Inferior parietal cortex (tissue), 1 donor: Measurements from ENCODE around the gene TXNL4A.

ENCODE experiments used
- DNase-seq: peaks from one replicate; pipeline ENCODE4 v3.0.0-alpha.2; 2016; ENCODE audit errors: extremely low spot score

Gene TXNL4A

DNA sequence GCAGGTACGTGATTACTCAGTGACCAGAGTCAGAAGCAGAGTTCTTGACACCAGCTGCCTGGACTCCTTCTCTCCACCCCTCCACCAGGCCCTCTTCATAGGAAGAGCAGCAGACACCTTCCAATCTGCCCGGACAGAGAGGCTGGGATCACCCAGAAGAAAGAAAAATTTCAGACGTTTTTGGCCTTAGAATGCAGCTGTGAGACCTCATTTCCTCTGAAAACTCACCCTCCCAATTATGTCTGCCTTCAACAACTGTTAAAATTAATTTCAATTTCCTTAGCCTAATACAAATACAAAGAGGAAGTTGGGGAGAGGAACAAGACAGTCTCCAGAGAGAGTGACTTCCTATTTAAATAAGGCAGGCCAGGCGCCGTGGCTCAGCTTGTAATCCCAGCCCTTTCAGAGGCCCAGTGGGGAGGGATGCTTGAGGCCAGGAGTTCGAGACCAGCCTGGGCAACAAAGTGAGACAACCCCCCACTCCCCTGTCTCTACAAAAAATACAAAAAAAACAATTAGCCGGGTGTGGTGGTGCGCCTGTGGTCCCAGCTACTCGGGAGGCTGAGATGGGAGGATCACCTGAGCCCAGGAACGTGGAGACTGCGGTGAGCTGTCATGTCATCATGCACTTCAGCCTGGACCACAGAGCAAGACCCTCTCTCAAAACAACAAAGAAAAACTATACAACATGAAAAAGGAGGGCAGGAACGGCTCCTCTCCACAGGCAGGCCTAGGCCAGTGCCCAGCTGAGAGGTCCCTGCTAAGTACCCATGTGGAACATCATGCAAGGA is 38.5 kb downstream of the TXNL4A start:
- no peak for DNase-seq

DNA sequence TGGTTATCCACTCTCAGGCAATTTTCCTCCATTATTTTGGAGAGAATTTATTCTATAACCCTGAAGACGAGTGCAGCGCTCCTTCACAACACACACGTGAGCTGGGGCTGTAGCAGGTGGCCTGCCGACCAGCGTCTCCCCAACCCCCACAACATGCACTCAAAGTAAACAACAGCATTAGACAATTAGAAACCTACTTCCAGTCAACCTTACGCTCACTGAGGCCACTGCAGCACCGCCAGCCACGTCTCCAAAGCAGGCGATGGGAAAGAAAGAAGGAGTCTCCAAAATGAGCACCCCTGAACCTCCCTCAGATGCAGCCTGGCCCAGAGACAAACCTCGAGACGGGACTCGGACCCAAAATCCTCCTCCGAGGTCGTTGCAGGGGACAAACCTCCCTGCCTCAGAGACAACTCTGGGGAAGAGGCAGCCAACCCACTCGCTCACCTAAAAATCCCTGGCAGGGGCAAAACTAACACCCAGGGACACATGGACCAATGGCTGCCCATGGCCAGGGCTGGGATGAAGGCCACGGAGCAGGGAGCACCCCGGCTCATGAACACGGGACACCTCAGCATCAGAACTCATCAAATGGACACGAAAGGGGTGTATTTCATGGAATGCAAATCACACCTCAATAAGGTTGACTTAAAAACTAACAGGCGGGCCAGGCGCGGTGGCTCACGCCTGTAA is 39.5 kb downstream of the TXNL4A start:
- DNase-seq: no peak

GRCh38 chr18:79947881-79948610 is 40.3 kb downstream of the TXNL4A start:
- no peak for DNase-seq

DNA sequence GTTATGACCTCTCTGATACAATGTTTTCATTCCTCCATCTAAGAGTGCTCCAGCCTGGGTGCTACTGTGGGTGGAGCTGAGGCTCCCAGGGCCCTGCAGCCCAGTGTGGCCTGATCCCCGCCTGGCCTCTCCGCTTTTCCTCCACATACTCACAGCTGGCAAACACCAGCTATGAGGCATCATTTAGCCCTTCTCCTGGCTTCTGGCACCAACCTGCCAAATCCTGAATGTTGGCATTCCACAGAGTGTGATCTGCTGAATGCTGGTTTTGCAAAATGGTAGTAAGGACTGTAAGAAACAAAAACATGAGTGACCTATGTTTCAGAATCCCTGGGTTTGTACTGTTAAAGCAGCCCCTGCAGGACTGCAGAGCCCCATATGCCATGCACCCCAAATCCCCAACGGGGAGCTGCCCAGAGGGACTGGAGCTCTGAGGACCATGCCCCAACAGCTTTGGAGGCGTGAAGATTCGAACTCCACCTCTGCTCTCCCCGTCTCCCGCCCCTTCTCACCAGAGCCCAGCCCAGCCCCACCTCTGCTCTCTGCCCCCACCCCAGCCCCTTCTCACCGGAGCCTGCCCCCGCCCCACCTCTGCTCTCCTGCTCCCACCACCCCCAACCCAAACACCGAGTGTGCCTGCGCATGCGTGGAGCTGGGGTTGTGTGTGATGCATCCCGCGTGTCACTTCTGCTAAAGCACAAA is 41.2 kb downstream of the TXNL4A start:
- no peak for DNase-seq

GRCh38 chr18:79945118-79946042 is 43.0 kb downstream of the TXNL4A start:
- no peak for DNase-seq

GRCh38 chr18:79944746-79945117 is 43.6 kb downstream of the TXNL4A start:
- DNase-seq: no peak

DNA sequence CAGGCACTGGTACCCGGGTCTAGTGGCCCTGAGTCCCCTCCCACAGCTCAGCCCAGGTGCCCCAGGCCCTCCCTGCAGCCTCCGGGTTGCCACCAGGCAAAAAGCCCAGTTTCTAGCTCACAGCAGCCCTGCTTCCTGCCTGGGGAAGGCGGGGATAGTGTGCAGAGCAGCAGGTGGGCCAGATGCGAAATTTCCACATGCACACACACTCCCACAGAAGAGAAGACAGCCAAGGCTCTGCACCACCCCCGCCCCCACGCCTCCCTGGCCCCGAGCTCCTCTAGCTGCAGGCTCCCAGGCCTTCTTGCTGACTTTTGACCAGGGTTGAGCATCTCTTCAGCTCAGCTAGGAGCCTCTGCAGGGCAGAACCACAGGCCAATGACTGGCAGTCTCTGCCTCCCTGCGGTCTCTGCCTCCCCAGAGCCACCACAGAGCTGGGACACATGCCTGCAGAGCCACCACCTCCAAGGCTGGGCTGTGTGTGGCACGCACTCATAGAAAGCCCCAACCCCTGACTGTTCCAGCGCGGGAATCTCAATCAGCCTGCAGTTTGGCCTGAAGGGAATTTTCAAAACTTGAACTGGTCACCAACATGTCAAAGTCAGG is 44.1 kb downstream of the TXNL4A start:
- no peak for DNase-seq

GRCh38 chr18:79943608-79944125 is 44.7 kb downstream of the TXNL4A start:
- no peak for DNase-seq

- DNase-seq: no peak
Measured at GRCh38 chr18:79942786-79943607, 45.4 kb downstream of the TXNL4A start.

DNA sequence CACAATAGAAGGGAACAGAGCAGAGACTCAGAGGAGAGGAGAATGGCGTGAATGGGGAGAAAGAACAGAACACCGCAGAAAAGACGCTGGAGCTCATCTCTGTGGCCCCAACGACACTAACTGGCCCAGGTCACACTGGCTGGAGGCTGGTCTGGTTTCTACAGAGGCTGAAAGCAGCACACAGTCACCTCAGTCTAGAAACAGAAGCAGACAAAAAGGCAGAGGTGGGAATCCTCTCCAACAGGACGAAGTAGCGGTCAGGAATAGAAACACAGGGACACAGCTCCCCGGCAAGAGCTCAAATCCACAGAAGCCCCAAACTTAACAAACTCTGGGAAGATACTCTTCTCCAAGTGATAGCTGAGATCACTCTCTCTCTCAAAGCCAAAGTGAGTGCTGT is 46.2 kb downstream of the TXNL4A start:
- no peak for DNase-seq

DNA sequence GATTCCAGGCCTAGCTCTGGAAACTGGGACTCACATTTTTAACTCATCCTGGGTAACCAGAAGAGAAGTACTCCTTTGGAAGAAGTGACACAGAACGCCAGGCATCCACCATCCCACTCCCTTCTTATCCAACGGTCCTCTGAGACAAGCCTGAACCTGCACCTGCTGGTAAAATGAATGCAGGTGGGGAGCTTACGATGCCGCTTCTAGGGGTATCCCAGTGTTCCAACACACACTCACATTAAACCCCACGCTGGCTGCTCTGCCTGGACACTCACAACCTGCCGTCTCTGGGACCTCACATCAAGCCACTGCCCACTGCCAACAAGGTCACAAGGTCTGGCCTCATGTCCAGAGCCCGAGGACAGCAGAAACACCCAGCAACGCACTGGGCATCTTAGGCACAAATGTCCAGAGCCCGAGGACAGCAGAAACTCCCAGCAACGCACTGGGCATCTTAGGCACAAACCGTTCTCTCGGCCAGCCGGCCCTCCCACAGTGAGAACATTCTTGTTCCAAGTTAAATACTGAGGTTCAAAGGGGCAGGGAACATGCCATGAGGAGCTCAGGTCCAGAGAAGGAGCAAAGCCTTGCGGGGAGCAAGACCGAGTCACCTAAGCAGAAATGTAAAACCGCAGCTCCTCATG is 46.8 kb downstream of the TXNL4A start:
- no peak for DNase-seq

DNA sequence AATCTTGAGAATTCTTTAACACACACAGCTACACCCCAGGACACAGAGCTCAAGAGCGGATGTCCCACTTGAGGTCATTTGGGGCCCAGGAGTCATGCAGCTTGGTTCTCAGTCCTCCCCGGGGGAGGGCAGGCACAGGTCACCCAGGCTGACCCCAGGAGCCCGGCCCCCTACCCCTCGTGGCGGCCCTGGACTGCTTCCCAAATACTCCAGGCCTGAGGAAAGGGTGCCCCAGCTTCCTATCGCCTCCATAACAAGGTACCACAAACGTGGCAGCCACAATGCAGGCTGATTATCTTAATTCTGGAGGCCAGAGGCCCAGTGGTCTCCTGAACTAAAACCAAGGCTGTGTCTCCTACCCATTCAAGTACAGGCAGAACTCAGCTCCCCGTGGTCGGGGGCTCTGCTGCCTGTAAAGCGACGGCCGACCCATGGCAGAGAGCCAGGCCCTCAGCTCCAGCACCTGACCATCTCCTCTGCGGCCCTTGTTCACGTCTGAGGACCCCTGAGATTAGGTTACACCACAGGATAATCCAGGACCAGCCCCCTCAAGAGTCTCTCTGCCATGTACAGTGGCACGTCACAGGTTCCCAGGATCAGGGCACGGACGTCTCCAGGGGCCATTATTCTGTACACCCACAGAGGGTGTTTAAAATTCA is 47.4 kb downstream of the TXNL4A start:
- no peak for DNase-seq

- no peak for DNase-seq
Measured at GRCh38 chr18:79940126-79940813, 48.1 kb downstream of the TXNL4A start.

DNA sequence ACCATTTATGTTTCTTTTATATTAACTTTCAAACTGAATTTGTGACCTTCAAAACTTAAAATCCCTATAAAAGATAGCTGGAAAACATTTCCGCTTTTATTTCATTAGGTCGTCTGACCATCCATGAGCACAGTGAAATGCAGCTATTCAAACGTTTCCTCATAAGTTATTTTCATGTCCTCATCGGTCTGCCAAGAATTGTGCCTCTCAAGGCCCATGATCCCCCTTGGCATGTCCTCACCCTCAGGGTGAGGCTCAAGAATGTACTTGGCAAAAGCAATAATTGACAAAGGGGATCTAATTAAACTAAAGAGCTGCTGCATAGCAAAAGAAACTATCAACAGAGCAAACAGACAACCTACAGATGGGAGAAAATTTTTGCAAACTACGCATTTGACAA is 49.3 kb downstream of the TXNL4A start:
- DNase-seq: no peak

GRCh38 chr18:79938196-79938595 is 50.2 kb downstream of the TXNL4A start:
- no peak for DNase-seq

DNA sequence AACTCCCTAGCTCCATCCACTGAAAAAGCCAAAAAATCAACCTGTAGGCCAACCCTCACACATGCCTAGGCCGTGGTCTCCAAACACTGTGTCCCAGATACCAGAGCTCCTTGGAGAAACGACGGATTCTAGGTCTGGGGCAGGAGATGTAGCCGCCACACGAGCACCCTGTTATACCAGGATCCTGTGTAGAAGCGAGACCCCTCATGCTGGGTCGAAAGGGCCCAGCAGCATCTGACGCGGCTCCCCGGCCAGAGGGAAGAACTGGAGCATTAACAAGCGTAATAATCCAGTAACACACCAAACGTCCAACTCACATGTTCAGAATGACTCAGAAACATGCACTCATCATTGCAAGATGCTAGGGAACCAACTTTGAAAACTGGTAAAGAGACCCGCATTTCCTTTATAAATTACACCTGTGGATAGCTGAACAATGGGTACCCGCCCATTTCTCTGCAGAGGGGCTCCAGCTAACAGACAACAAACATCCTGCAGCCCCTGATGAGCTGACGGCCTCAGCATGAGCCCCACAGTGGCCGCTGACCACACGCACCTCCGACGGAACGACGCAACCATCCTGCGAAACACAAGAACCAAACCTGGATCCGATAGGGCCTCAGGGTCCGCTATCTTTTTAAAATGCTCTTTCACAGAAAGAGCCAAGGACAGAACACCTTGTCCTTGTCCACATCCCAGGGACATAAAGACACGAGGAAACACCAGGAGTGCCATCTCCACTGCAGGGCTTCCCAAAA is 51.1 kb downstream of the TXNL4A start:
- no peak for DNase-seq

DNA sequence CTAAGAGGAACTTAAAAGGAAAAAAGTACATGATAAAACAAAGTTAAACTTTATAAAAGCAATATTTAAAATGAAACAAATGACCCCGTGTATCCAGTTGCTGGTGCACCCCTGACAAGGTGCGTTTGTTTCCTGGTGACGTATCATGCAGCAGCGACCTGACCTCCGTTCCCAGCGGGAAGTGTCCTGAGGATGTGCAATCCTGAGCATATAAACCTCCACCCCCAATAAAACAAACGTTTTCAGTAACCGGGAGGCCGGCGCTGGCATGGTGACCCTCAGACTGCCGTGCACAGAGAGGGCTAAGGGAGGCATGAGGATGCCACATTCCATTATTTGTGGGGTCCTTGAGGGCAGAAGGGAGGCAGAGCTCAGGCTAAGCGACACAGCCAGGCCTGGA is 51.7 kb downstream of the TXNL4A start:
- DNase-seq: no peak
